Muscle of leg (tissue), 11 donors: Measurements from ENCODE around the gene CCDC134. TPM values are rescaled to one million over a fixed set of nuclear protein-coding genes. Genes with fewer than 3 reads are reported as not detected.
"Not testable (repeated sequence)": the region's sequence is repeated elsewhere in the genome, so short reads cannot be mapped to it uniquely, and the experiment has no call there.

ENCODE experiments used
- DNase-seq: peaks from one replicate; pipeline ENCODE4 v3.0.0; 2013
- H3K27ac ChIP-seq: one replicate; pipeline ENCODE4 v1.5.1; 2013; ENCODE audit warnings: mild to moderate bottlenecking, low read length, control low read depth
- H3K27me3 ChIP-seq: one replicate; pipeline ENCODE4 v1.6.1; 2013; ENCODE audit warnings: low read length; ENCODE audit not compliant: control insufficient read depth, insufficient read depth
- H3K36me3 ChIP-seq: one replicate; pipeline ENCODE4 v1.6.1; 2013; ENCODE audit warnings: low read length; ENCODE audit not compliant: control insufficient read depth, insufficient read depth
- H3K4me1 ChIP-seq: one replicate; pipeline ENCODE4 v1.6.1; 2013; ENCODE audit warnings: low read length; ENCODE audit not compliant: control insufficient read depth, insufficient read depth
- H3K4me3 ChIP-seq: one replicate; pipeline ENCODE4 v1.5.1; 2013; ENCODE audit warnings: low read length, control low read depth
- H3K9me3 ChIP-seq: replicated peaks from 2 replicates; pipeline ENCODE4 v1.6.1; 2013; ENCODE audit warnings: low read depth, low read length; ENCODE audit not compliant: control insufficient read depth
- WGBS: methylation state at CpG from one replicate; pipeline ENCODE4 v1.1.5; 2013; ENCODE audit warnings: missing lambda C conversion rate; ENCODE audit not compliant: insufficient coverage; 5-methylcytosine and 5-hydroxymethylcytosine counted together
- polyA plus RNA-seq, 8 donors: library from polyadenylated mRNA; unstranded; fragments of 120-200 nt; gene quantifications; one replicate each; pipeline versions ENCODE4 v1.2.1 to v1.2.3, GENCODE V29; 2013; ENCODE audit warnings: inconsistent platforms in 1 of 8, low replicate concordance in 1 of 8; ENCODE audit not compliant: insufficient read length in 8 of 8, insufficient read depth in 1 of 8
- total RNA-seq: library from RNA; stranded (reverse); fragments of 120-200 nt; gene quantifications from one replicate; pipeline ENCODE4 v1.2.4, GENCODE V29; 2013

Gene CCDC134
- total and polyA plus RNA-seq, 9 donors, result 6.5 to 13.2 (median 8.3) TPM

DNA sequence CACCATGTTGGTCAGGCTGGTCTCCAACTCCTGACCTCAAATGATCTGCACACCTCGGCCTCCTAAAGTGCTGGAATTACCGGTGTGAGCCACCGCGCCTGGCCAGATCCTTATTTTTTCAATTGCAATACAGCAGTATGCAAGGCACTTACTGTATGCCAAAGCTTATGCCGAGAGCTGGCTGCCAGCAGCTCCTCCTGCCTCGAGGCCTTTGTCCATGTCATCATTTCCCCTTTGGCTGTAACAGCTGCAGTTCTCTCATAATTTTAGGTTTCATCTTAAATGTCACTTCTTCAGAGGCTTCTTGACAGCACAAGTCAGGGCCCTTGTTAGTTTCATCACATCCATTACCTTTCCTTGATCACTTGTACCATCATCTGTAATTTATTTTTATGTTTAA lies 30.9 kb downstream of the CCDC134 start:
- H3K36me3 ChIP-seq, result peaks cover 15% of the 10 kb centered on the region
- no peak overlapping the region for H3K4me3 ChIP-seq
- no peaks in the 10 kb centered on the region for H3K27me3 ChIP-seq
- WGBS, result 26% methylated on average over 6 of the region's 6 CpGs
- DNase-seq, result peak; percentile 80
- no peaks in the 10 kb centered on the region for H3K9me3 ChIP-seq
- H3K27ac ChIP-seq, result peak overlapping the region; percentile 99
- H3K4me1 ChIP-seq, result peaks cover 50% of the 10 kb centered on the region

DNA sequence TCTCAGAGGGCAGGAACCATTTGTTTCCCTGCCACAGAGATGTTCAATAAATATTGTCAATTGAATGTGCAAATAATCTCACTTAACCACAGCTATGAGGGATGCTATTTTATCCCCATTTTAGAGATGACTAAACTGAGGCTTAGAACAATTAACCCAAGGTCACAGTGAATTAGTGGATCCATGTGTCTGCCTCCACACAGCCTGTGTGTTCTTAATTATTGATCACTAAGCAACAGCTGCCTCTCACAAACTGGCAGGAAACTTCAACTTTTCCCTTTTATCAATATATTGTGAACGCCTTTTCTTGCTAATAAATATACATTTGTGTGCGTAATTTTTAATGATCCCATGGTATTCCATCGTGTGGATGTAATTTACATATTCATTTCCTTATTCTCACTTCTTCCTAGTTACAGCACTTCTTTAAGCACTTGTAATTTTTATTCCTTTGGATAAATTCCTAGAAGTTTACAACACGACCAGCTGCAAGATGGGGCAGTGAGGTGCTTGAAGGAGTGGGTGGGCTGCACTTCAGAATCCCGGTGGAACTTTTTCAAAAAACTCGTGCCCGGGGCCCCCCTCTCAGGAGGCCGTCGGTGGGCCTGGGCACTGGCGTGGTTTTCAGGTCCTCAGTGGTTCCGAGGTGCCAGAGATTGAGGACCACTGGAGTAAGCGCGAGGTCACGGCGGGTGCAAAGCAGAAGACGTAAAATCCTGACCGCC lies 31.5 kb downstream of the CCDC134 start:
- WGBS, result under 1% methylated on average over 13 of the region's 17 CpGs
- peaks cover 19% of the 10 kb centered on the region for H3K36me3 ChIP-seq
- H3K27me3 ChIP-seq, result no peaks in the 10 kb centered on the region
- peaks cover 44% of the 10 kb centered on the region for H3K4me1 ChIP-seq
- DNase-seq, result peak; percentile 69
- peak overlapping the region; percentile 99 for H3K27ac ChIP-seq
- H3K9me3 ChIP-seq, result no peaks in the 10 kb centered on the region
- H3K4me3 ChIP-seq, result peak overlapping the region; percentile 82

DNA sequence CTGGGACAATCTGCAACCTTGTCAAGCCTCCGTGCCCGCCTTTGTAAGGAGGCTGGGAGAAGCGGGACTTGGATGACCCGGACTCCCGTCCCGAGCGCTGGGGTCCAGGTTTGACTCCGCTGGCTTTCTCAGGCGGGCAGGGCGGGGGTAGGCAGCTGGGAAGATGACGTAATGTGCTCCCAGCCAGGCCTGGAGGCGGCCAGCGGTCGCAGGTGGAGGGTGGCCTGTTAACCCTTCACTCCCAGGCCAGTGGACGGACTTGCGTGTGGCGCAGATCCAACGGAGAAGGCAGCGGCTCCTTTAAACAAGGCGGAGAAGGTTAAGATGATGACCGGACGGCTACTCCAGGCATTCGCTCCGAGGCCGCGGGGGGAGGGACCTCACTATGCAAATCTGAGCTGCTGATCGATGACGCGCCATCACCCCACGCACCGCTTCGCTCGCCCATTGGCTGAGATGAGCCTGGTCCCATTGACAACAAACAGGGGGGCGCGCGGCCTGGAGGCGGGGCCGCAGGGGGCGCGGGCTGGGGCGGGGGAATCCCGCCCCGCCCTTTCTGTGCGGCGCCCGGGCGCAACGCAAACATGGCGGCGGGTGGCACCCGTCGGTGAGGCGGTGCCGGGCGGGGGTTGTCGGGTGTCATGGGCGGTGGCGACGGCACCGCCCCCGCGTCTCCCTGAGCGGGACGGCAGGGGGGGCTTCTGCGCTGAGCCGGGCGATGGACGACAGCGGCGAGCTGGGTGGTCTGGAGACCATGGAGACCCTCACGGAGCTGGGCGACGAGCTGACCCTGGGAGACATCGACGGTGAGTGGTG lies 32.3 kb downstream of the CCDC134 start, which contains the start of gene SREBF2:
Gene SREBF2, plus strand, starts transcription at position 553 of the 816 bp plus-strand sequence. Its CDS starts 166 bp downstream, at position 719.
- Histone ChIP-seq H3K9me3 (no peaks in the 10 kb centered on the region), H3K27ac (peak within 1 kb of the TSS; percentile 99), H3K27me3 (no peaks in the 10 kb centered on the region), H3K4me1 (peaks cover 37% of the 10 kb centered on the region), H3K36me3 (peaks cover 22% of the 10 kb centered on the region), H3K4me3 (peak within 1 kb of the TSS; percentile 82)
- peak; percentile 100 for DNase-seq
- under 1% methylated on average over 75 of the region's 75 CpGs for WGBS

DNA sequence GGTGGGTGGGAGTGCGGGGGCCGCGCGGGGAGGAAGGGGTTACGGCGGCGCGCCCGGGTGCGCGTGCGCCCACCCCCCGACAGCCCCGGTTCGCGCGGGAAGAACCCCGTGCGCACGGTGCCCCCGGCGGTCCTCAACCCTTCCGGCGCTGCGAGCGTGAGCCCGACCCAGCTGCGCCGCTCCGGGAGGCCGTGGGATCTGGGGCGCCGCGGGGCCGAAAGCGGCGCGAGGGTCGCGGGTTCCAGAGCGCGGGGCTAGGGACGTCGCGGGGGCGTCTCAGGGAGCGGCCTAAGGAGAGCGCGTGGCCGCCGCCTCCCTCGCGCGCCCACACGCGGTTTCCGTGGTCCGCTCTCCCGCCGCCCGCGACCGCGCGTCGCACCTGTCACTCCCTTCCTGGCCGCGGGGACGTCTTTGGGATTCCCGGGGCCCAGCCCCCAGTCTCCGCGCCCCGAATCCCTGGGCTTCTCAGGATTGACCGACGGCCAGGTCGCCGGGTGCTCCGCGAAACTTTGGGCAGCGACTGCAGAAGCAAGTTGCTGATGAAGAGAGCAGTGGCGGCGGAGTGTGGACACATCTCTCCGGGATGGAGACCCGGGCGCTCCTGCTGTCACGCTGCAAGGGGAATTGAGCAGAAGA lies 33.0 kb downstream of the CCDC134 start:
- no peaks in the 10 kb centered on the region for H3K9me3 ChIP-seq
- H3K4me3 ChIP-seq, result peak overlapping the region; percentile 82
- peak; percentile 68 for DNase-seq
- H3K36me3 ChIP-seq, result peaks cover 26% of the 10 kb centered on the region
- WGBS, result under 1% methylated on average over 85 of the region's 86 CpGs
- H3K4me1 ChIP-seq, result peaks cover 29% of the 10 kb centered on the region
- no peaks in the 10 kb centered on the region for H3K27me3 ChIP-seq
- peak overlapping the region; percentile 95 for H3K27ac ChIP-seq

DNA sequence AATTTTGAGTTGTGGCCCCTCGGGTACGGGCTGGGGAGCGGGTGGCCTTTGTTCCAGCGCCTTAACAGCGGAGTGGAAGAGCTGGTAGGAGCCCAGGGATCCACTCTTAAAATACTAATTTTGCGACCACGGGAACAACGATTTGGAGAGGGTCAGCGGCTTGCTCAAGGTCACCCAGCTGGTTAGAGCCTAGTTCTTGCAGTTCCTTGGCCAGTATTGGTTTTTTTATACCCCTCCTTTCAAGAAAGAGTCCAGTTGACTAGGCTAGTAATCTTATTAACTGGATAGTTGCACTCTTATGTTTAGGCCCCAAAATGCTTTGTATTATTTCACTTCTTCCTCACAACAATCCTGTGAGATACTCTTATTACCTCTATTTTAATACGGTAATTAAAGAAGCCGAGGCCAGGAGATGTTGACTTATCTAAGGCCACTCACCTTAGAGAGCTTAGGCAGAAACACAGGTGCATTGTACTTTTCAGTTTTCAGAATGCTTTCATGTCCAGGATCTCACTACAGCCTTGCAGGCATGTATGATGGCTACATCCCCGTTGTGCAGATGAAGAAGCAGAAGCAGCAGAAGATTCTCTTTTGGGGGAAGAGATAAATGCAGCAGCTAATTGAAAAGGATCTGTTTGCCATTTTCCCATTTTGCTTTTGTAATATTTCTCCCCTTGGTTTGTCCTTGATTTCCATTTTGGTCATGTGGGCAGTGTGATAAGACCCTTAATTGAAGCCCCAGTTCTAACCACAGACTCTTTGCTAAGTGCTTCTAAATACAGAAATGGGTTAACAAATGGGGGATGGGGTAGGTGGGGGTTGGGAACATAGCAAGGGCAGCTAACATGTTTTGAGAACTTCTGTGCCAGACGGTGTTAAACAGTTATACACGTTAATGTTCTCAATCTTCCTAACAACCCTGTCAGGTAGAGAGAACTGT lies 33.8 kb downstream of the CCDC134 start:
- peaks cover 33% of the 10 kb centered on the region for H3K36me3 ChIP-seq
- WGBS, result 0% methylated on average over 5 of the region's 14 CpGs
- H3K9me3 ChIP-seq, result no peaks in the 10 kb centered on the region
- H3K27ac ChIP-seq, result peak overlapping the region; percentile 95
- no peak for DNase-seq
- no peaks in the 10 kb centered on the region for H3K27me3 ChIP-seq
- H3K4me3 ChIP-seq, result peak overlapping the region; percentile 82
- H3K4me1 ChIP-seq, result peaks cover 23% of the 10 kb centered on the region

DNA sequence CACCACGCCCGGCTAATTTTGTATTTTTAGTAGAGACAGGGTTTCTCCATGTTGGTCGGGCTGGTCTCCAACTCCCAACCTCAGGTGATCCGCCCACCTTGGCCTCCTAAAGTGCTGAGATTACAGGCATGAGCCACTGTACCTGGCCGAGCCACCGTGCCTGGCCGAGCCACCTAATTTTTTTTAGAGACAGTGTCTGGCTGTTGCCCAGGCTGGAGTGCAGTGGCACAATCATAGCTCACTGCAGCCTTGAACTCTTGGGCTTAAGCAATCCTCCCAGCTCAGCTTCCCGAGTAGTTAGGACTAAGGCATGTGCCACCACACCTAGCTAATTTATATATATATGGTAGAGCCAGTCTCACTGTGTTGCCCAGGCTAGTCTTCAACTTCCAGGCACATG lies 35.0 kb downstream of the CCDC134 start:
- H3K4me3 ChIP-seq, H3K9me3 ChIP-seq, DNase-seq, H3K27me3 ChIP-seq, H3K27ac ChIP-seq: not testable (repeated sequence)
- 90% methylated on average over 4 of the region's 8 CpGs for WGBS
- peaks cover 23% of the 10 kb centered on the region for H3K4me1 ChIP-seq
- H3K36me3 ChIP-seq, result peaks cover 39% of the 10 kb centered on the region

DNA sequence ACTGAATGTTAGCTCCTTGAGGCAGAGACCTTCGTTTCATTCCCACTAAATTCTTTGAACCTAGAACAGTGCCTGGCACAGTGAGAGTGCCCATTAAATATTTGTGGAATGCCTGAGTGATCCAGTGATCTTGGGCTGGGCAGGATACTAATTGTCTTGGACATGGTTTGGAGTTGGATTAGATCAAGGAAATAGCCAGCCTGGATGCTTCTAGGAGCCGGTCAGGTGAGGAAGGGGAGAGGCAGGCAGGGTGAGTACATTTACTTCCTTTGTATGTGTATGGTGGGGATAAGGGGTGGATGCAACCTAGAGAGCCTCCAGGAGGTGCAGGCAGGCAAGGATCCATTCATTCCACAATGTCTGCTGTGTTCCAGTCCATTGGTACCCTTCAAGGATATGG lies 36.1 kb downstream of the CCDC134 start:
- no peaks in the 10 kb centered on the region for H3K9me3 ChIP-seq
- WGBS, result 100% methylated on average over 1 of the region's 2 CpGs
- H3K36me3 ChIP-seq, result peaks cover 46% of the 10 kb centered on the region
- no peaks in the 10 kb centered on the region for H3K27me3 ChIP-seq
- no peak overlapping the region for H3K27ac ChIP-seq
- peaks cover 22% of the 10 kb centered on the region for H3K4me1 ChIP-seq
- no peak overlapping the region for H3K4me3 ChIP-seq
- no peak for DNase-seq

DNA sequence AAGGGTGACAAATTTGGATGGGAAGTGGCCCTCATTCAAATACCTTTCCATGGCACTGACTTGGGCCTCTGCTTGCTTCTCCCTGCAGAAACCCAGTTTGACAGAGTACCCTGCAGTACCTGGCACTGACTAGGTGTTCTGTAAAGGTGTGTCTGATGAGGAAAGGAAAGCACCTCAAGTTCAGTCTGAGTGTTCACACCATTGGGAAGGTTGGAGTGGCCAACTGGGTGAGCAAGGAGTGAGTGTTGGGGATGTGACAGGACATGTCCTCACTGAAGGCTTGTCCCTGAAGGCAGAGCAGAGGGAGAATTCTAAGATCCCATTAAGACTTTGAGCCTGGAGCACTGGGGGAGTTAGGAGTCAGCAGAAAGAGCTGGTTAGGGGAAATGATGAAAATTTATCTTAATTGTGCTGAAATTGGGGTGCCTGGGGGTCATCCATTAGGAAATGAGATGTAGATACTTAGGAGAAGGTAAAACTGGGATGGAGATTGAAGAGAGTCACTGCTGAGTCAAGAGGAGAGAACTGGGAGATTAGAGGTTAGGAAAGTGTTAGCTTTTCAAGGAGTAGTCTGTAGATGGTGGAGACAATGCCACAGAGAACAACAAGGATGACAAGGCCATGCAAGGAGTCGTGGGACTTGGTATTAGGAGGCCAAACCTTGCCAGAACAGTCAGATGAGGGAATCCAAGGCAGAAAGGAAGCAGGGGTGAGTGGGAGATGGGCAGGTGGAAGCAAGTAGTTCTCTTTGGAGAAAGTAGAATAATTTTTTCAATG lies 38.6 kb downstream of the CCDC134 start:
- peaks cover 12% of the 10 kb centered on the region for H3K4me1 ChIP-seq
- 71% methylated on average over 1 of the region's 1 CpG for WGBS
- no peaks in the 10 kb centered on the region for H3K27me3 ChIP-seq
- no peaks in the 10 kb centered on the region for H3K9me3 ChIP-seq
- no peak for DNase-seq
- H3K36me3 ChIP-seq, result peaks cover 53% of the 10 kb centered on the region
- H3K4me3 ChIP-seq, result no peak overlapping the region
- H3K27ac ChIP-seq, result no peak overlapping the region

DNA sequence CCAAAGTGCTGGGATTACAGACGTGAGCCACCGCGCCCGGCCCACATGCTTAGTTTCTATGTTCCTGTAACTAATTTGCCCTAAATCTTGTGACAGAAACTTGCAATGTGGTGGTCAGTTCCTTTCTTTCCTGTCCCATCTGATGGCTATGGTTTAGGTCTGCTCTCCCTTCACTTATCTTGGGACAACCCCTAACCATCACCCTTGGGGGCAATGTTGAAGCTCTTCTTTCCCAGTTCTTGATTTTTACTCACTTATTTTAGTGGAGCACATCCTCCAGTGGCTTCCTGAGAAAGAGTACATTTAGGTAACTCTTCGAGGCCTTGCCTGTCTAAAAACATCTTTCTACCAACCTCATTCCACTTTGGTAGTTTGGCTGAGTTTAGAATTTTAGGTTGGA lies 39.7 kb downstream of the CCDC134 start:
- Histone ChIP-seq H3K4me3 (no peak overlapping the region), H3K9me3 (no peaks in the 10 kb centered on the region), H3K4me1 (peaks cover 6% of the 10 kb centered on the region), H3K36me3 (peaks cover 50% of the 10 kb centered on the region), H3K27ac (peak overlapping the region; percentile 1), H3K27me3 (no peaks in the 10 kb centered on the region)
- 87% methylated on average over 4 of the region's 5 CpGs for WGBS
- DNase-seq, result no peak
